Neural crest cell (in vitro differentiated cells): ENCODE data around the gene HS3ST5. TPM values are rescaled to one million over a fixed set of nuclear protein-coding genes. Genes with fewer than 3 reads are reported as not detected.
"Not testable (repeated sequence)": the region's sequence is repeated elsewhere in the genome, so short reads cannot be mapped to it uniquely, and the experiment has no call there.

Experiments used
- DNase-seq: peaks from one replicate; pipeline ENCODE4 v3.0.0; 2021; ENCODE audit warnings: low read depth, mixed read lengths, low spot score
- H3K27ac Mint-ChIP-seq: one replicate; pipeline ENCODE4 v1.8.0; 2021; ENCODE audit warnings: mild to moderate bottlenecking, mixed read lengths; ENCODE audit not compliant: unreplicated experiment
- H3K27me3 Mint-ChIP-seq: 2 replicates; pipeline ENCODE4 v1.8.0; 2021; ENCODE audit warnings: low read depth, mild to moderate bottlenecking, mixed read lengths
- H3K36me3 Mint-ChIP-seq: 2 replicates; pipeline ENCODE4 v1.8.0; 2021; ENCODE audit warnings: low read depth, mild to moderate bottlenecking, mixed read lengths
- H3K4me1 Mint-ChIP-seq: 2 replicates; pipeline ENCODE4 v1.8.0; 2021; ENCODE audit warnings: mixed read lengths
- H3K4me3 Mint-ChIP-seq: one replicate; pipeline ENCODE4 v1.8.0; 2021; ENCODE audit warnings: mild to moderate bottlenecking, mixed read lengths
- H3K9me3 Mint-ChIP-seq: 2 replicates; pipeline ENCODE4 v1.8.0; 2021; ENCODE audit warnings: mixed read lengths
- CTCF ChIP-seq: fragments of 200-600 bp; sonication (generic); conservative IDR thresholded peaks from 2 replicates; pipeline ENCODE4 v1.5.0; 2021; ENCODE audit warnings: antibody characterized with exemption, mild to moderate bottlenecking
- total RNA-seq: library from RNA; stranded (reverse); gene quantifications from 2 replicates; pipeline ENCODE4 v1.2.1, GENCODE V29; 2021

Gene HS3ST5
- total RNA-seq, 1 donor from 2014 or later: 0.26 TPM

- H3K27me3 Mint-ChIP-seq: peaks cover 2% of the 10 kb centered on the region
- no peak overlapping the region for H3K4me3 Mint-ChIP-seq
- H3K36me3 Mint-ChIP-seq: no peaks in the 10 kb centered on the region
- H3K9me3 Mint-ChIP-seq: peaks cover 3% of the 10 kb centered on the region
- TF ChIP-seq CTCF: no peak
- no peaks in the 10 kb centered on the region for H3K4me1 Mint-ChIP-seq
- H3K27ac Mint-ChIP-seq: no peak overlapping the region
- no peak for DNase-seq
Measured at GRCh38 chr6:114083251-114083650, 259.6 kb downstream of the HS3ST5 start.

GRCh38 chr6:114081730-114082129 lies 261.1 kb downstream of the HS3ST5 start:
- TF ChIP-seq CTCF: no peak
- DNase-seq: no peak
- Mint-ChIP-seq H3K9me3 (peaks cover 3% of the 10 kb centered on the region), H3K27me3 (peaks cover 2% of the 10 kb centered on the region), H3K4me3 (no peak overlapping the region), H3K36me3 (no peaks in the 10 kb centered on the region), H3K4me1 (no peaks in the 10 kb centered on the region), H3K27ac (no peak overlapping the region)

- peaks cover 2% of the 10 kb centered on the region for H3K27me3 Mint-ChIP-seq
- H3K9me3 Mint-ChIP-seq: peaks cover 3% of the 10 kb centered on the region
- no peak overlapping the region for H3K27ac Mint-ChIP-seq
- no peak overlapping the region for H3K4me3 Mint-ChIP-seq
- no peaks in the 10 kb centered on the region for H3K36me3 Mint-ChIP-seq
- no peaks in the 10 kb centered on the region for H3K4me1 Mint-ChIP-seq
- no peak for DNase-seq
- TF ChIP-seq CTCF: no peak
Measured at GRCh38 chr6:114080891-114081510, 261.8 kb downstream of the HS3ST5 start.

- not testable (repeated sequence) for DNase-seq, H3K36me3 Mint-ChIP-seq, H3K9me3 Mint-ChIP-seq, H3K27me3 Mint-ChIP-seq, H3K4me1 Mint-ChIP-seq, H3K27ac Mint-ChIP-seq, H3K4me3 Mint-ChIP-seq
Measured at GRCh38 chr6:114080410-114080809, 262.4 kb downstream of the HS3ST5 start.

GRCh38 chr6:114075777-114076176 lies 267.0 kb downstream of the HS3ST5 start:
- Mint-ChIP-seq H3K4me1 (no peaks in the 10 kb centered on the region), H3K27me3 (no peaks in the 10 kb centered on the region), H3K9me3 (peaks cover 6% of the 10 kb centered on the region), H3K36me3 (no peaks in the 10 kb centered on the region), H3K27ac (no peak overlapping the region), H3K4me3 (no peak overlapping the region)
- TF ChIP-seq CTCF: no peak
- no peak for DNase-seq

- no peak overlapping the region for H3K4me3 Mint-ChIP-seq
- peaks cover 9% of the 10 kb centered on the region for H3K9me3 Mint-ChIP-seq
- H3K27ac Mint-ChIP-seq: no peak overlapping the region
- H3K4me1 Mint-ChIP-seq: no peaks in the 10 kb centered on the region
- no peak for DNase-seq
- H3K27me3 Mint-ChIP-seq: no peaks in the 10 kb centered on the region
- H3K36me3 Mint-ChIP-seq: no peaks in the 10 kb centered on the region
- TF ChIP-seq CTCF: no peak
Measured at GRCh38 chr6:114075300-114075699, 267.5 kb downstream of the HS3ST5 start.
